Activated B cell treated with CpG ODN at 0.5 μM for 24 hours (primary cell): ENCODE measurements around the gene KDM5B. TPM values are rescaled to one million over a fixed set of nuclear protein-coding genes. Genes with fewer than 3 reads are reported as not detected.

Experiments
- ATAC-seq: fragments of 200-7000 bp; cut with Tn5 transposase; one replicate; pipeline ENCODE4 v1.10.0; 2021; ENCODE audit warnings: low read depth, mild to moderate bottlenecking, moderate library complexity
- CTCF ChIA-PET: fragments of 350-600 bp; sonication (Branson Sonifier 250); formaldehyde crosslinking; loops from one replicate; lab custom pipeline; 2021; ENCODE audit warnings: antibody characterized with exemption; lab: Charles Lee
- POLR2A ChIA-PET: fragments of 350-600 bp; sonication (Branson Sonifier 250); formaldehyde crosslinking; loops from one replicate; lab custom pipeline; 2021; ENCODE audit warnings: antibody characterized with exemption; lab: Charles Lee
- DNase-seq: peaks from one replicate; pipeline ENCODE4 v3.0.0; 2022
- H3K27ac Mint-ChIP-seq: one replicate; pipeline ENCODE4 v1.8.0; 2020; ENCODE audit warnings: mixed read lengths
- H3K27me3 Mint-ChIP-seq: one replicate; pipeline ENCODE4 v1.8.0; 2021; ENCODE audit warnings: mixed read lengths
- H3K36me3 Mint-ChIP-seq: one replicate; pipeline ENCODE4 v1.8.0; 2021; ENCODE audit warnings: low read depth, mixed read lengths
- H3K4me1 Mint-ChIP-seq: one replicate; pipeline ENCODE4 v1.8.0; 2021; ENCODE audit warnings: mixed read lengths
- H3K4me3 Mint-ChIP-seq: one replicate; pipeline ENCODE4 v1.8.0; 2020; ENCODE audit warnings: mild to moderate bottlenecking, mixed read lengths
- H3K9me3 Mint-ChIP-seq: one replicate; pipeline ENCODE4 v1.8.0; 2020; ENCODE audit warnings: mixed read lengths
- CTCF ChIP-seq: fragments of 200-600 bp; IDR thresholded peaks from one replicate; pipeline ENCODE4 v1.8.0; 2022; ENCODE audit warnings: antibody characterized with exemption, mild to moderate bottlenecking
- intact Hi-C: fragments of 100-400 bp; cut with micrococcal nuclease; formaldehyde crosslinking; loops from one replicate; pipeline ENCODE4 v1.15.1; 2024
- total RNA-seq: library from RNA; stranded (reverse); gene quantifications from 2 replicates; pipeline ENCODE4 v1.2.3, GENCODE V29; 2022

The KDM5B gene
- total RNA-seq, 1 donor from 2014 or later, result 43.5 TPM

- ChIA-PET CTCF (no interaction called here), POLR2A (no interaction called here)
- intact Hi-C loops, result no loop called here
- H3K4me3 Mint-ChIP-seq, result no peak overlapping the region
- H3K4me1 Mint-ChIP-seq, result no peaks in the 10 kb centered on the region
- ATAC-seq (no peak), DNase-seq (no peak)
- H3K9me3 Mint-ChIP-seq, result peaks cover 4% of the 10 kb centered on the region
- H3K27me3 Mint-ChIP-seq, result peaks cover 55% of the 10 kb centered on the region
- no peak for TF ChIP-seq CTCF
- no peaks in the 10 kb centered on the region for H3K36me3 Mint-ChIP-seq
- H3K27ac Mint-ChIP-seq, result no peak overlapping the region
These were observed 113.9 kb downstream of the KDM5B start for GRCh38 chr1:202694314-202694713.

- H3K27me3 Mint-ChIP-seq, result peaks cover 59% of the 10 kb centered on the region
- CTCF ChIA-PET, result interaction anchor here (0.9 to 1.7 kb wide), 2 partner anchors 24 to 27 kb away, joined by 4 read pairs; no protein-coding TSS in a partner anchor
- H3K9me3 Mint-ChIP-seq, result peaks cover 4% of the 10 kb centered on the region
- intact Hi-C loops, result no loop called here
- H3K4me3 Mint-ChIP-seq, result no peak overlapping the region
- ATAC-seq (peak; percentile 64), DNase-seq (peak; percentile 33)
- H3K4me1 Mint-ChIP-seq, result no peaks in the 10 kb centered on the region
- H3K36me3 Mint-ChIP-seq, result no peaks in the 10 kb centered on the region
- no peak for TF ChIP-seq CTCF
- POLR2A ChIA-PET, result no interaction called here
- H3K27ac Mint-ChIP-seq, result no peak overlapping the region
These were observed 115.2 kb downstream of the KDM5B start for GRCh38 chr1:202692959-202693555.

GRCh38 chr1:202691816-202692215 is 116.4 kb downstream of the KDM5B start:
- Mint-ChIP-seq H3K4me1 (no peaks in the 10 kb centered on the region), H3K9me3 (peaks cover 4% of the 10 kb centered on the region), H3K4me3 (no peak overlapping the region), H3K27ac (no peak overlapping the region), H3K27me3 (peaks cover 58% of the 10 kb centered on the region), H3K36me3 (no peaks in the 10 kb centered on the region)
- CTCF ChIA-PET, result interaction anchor here (1.7 kb wide), 1 partner anchor 25 kb away, joined by 4 read pairs; no protein-coding TSS in a partner anchor
- intact Hi-C loops, result no loop called here
- ATAC-seq (no peak), DNase-seq (no peak)
- POLR2A ChIA-PET, result no interaction called here
- TF ChIP-seq CTCF, result no peak

GRCh38 chr1:202689493-202690342 is 118.5 kb downstream of the KDM5B start:
- no peak for TF ChIP-seq CTCF
- peaks cover 43% of the 10 kb centered on the region for H3K27me3 Mint-ChIP-seq
- DNase-seq (no peak), ATAC-seq (no peak)
- POLR2A ChIA-PET, result no interaction called here
- no peaks in the 10 kb centered on the region for H3K36me3 Mint-ChIP-seq
- CTCF ChIA-PET, result no interaction called here
- no peak overlapping the region for H3K4me3 Mint-ChIP-seq
- no peak overlapping the region for H3K27ac Mint-ChIP-seq
- intact Hi-C loops, result no loop called here
- H3K9me3 Mint-ChIP-seq, result peaks cover 2% of the 10 kb centered on the region
- H3K4me1 Mint-ChIP-seq, result no peaks in the 10 kb centered on the region

- Mint-ChIP-seq H3K27ac (no peak overlapping the region), H3K4me3 (no peak overlapping the region), H3K4me1 (no peaks in the 10 kb centered on the region), H3K27me3 (peaks cover 37% of the 10 kb centered on the region), H3K36me3 (no peaks in the 10 kb centered on the region), H3K9me3 (peaks cover 2% of the 10 kb centered on the region)
- TF ChIP-seq CTCF, result no peak
- POLR2A ChIA-PET, result no interaction called here
- intact Hi-C loops, result no loop called here
- no peak for ATAC-seq
- CTCF ChIA-PET, result no interaction called here
- DNase-seq, result no peak
These were observed 119.1 kb downstream of the KDM5B start for GRCh38 chr1:202689082-202689481.
